Kidney (tissue), 14 donors: ENCODE measurements around the gene SPATA3. TPM values are rescaled to one million over a fixed set of nuclear protein-coding genes. Genes with fewer than 3 reads are reported as not detected.
"Not testable (repeated sequence)": the region's sequence is repeated elsewhere in the genome, so short reads cannot be mapped to it uniquely, and the experiment has no call there.

Experiments used
- DNase-seq, 5 donors: peaks; one replicate each; pipeline ENCODE4 v3.0.0-alpha.2; 2013 to 2020
- FAIRE-seq: peaks from 2 replicates; lab custom pipeline; 2012; peaks lifted over from hg19 to GRCh38; lab: Jason Lieb, UNC
- H3K27ac ChIP-seq, 2 donors: one replicate each; pipeline ENCODE4 v1.7.0; 2013; ENCODE audit warnings: low read depth in 2 of 2, low read length in 2 of 2, inconsistent platforms in 1 of 2
- H3K27me3 ChIP-seq: one replicate; pipeline ENCODE4 v1.7.1; 2013; ENCODE audit warnings: low read length, inconsistent platforms; ENCODE audit not compliant: control insufficient read depth, insufficient read depth
- H3K36me3 ChIP-seq, 3 donors: one replicate each; pipeline versions ENCODE4 v1.7.0 to v1.7.1; 2013; ENCODE audit warnings: low read length in 3 of 3, control low read depth in 1 of 3, inconsistent platforms in 1 of 3; ENCODE audit not compliant: insufficient read depth in 3 of 3, control insufficient read depth in 2 of 3
- H3K4me1 ChIP-seq, 3 donors: one replicate each; pipeline versions ENCODE4 v1.7.0 to v1.7.1; 2013; ENCODE audit warnings: low read length in 3 of 3, inconsistent platforms in 1 of 3, low read depth in 1 of 3; ENCODE audit not compliant: control insufficient read depth in 2 of 3, insufficient read depth in 2 of 3
- H3K4me3 ChIP-seq, 3 donors: one replicate each; pipeline versions ENCODE4 v1.7.0 to v1.8.1; 2013; ENCODE audit warnings: low read length in 3 of 3, control low read depth in 1 of 3, inconsistent platforms in 1 of 3
- H3K9ac ChIP-seq, 3 donors: one replicate each; pipeline versions ENCODE4 v1.7.0 to v1.7.1; 2013; ENCODE audit warnings: low read length in 3 of 3, control low read depth in 1 of 3, inconsistent platforms in 1 of 3
- H3K9me3 ChIP-seq, 3 donors: one replicate each; pipeline versions ENCODE4 v1.7.0 to v1.7.1; 2013; ENCODE audit warnings: low read length in 3 of 3, control low read depth in 1 of 3, inconsistent platforms in 1 of 3; ENCODE audit not compliant: control insufficient read depth in 2 of 3, insufficient read depth in 1 of 3
- CTCF ChIP-seq: IDR thresholded peaks from 3 replicates; pipeline ENCODE4 v1.5.1; 2012; ENCODE audit warnings: mild to moderate bottlenecking, moderate library complexity, borderline replicate concordance; ENCODE audit not compliant: insufficient read depth; ENCODE audit errors: extremely low read depth
- intact Hi-C: fragments of 100-400 bp; cut with DNase I; formaldehyde crosslinking; loops from one replicate; pipeline ENCODE4 v1.11.1; 2022
- polyA plus RNA-seq: library from polyadenylated mRNA; stranded (reverse); fragments of 350-450 nt; fragmentation: Illumina TruSeq; extraction: RNeasy Lipid Tissue Mini Kit (QIAGEN cat#74804); gene quantifications from one replicate; pipeline ENCODE4 v1.2.3, GENCODE V29; 2014; ENCODE audit warnings: low read depth, low replicate concordance; ENCODE audit not compliant: insufficient read depth
- total RNA-seq: library from RNA; stranded (reverse); fragmentation: NEBNext Ultra II Directional; extraction: Animal tissue kit (Norgen Biotek cat#: 25700); gene quantifications from one replicate; pipeline ENCODE4 v1.2.1, GENCODE V29; 2021
- donor health status: control.
- donor health status: control.
- donor health status: control.
- donor health status: control.
- donor health status: control.
- donor health status: DM: yes; HTN: yes; CAD: no.
- donor health status: Normal renal cell carcinoma (clear cell type).

SPATA3 gene
- total and polyA plus RNA-seq, 2 donors from 2014 or later, result not detected

- no peaks in the 10 kb centered on the region for H3K27me3 ChIP-seq
- DNase-seq, result no peak
- no peaks in the 10 kb centered on the region for H3K36me3 ChIP-seq
- no peak for FAIRE-seq
- H3K9me3 ChIP-seq, result no peaks in the 10 kb centered on the region
- no peak overlapping the region for H3K27ac ChIP-seq
- intact Hi-C loops, result no loop called here
- no peak overlapping the region for H3K4me3 ChIP-seq
- no peak overlapping the region for H3K9ac ChIP-seq
- TF ChIP-seq CTCF, result no peak
- H3K4me1 ChIP-seq, result no peaks in the 10 kb centered on the region
Observed at GRCh38 chr2:230964136-230964730, 31.7 kb upstream of the SPATA3 start.

GRCh38 chr2:230967113-230967512 lies 28.8 kb upstream of the SPATA3 start:
- FAIRE-seq (no peak), DNase-seq (no peak)
- Histone ChIP-seq H3K27me3 (no peaks in the 10 kb centered on the region), H3K36me3 (no peaks in the 10 kb centered on the region), H3K4me3 (no peak overlapping the region), H3K4me1 (no peaks in the 10 kb centered on the region), H3K9ac (no peak overlapping the region), H3K9me3 (no peaks in the 10 kb centered on the region), H3K27ac (no peak overlapping the region)
- intact Hi-C loops, result no loop called here
- no peak for TF ChIP-seq CTCF

- H3K9ac ChIP-seq, FAIRE-seq: not testable (repeated sequence)
Observed at GRCh38 chr2:230968314-230968713, 27.6 kb upstream of the SPATA3 start.

GRCh38 chr2:230968921-230969658 lies 26.8 kb upstream of the SPATA3 start:
- peak overlapping the region in 1 of 3 donors; percentile 41 for H3K4me3 ChIP-seq
- FAIRE-seq, result no peak

More at GRCh38 chr2:230968314-230968713, 27.6 kb upstream of the SPATA3 start:
- H3K4me3 ChIP-seq, H3K4me1 ChIP-seq, intact Hi-C loops, H3K36me3 ChIP-seq, H3K27ac ChIP-seq, H3K9me3 ChIP-seq, H3K27me3 ChIP-seq, DNase-seq: not testable (repeated sequence)

More at GRCh38 chr2:230968921-230969658, 26.8 kb upstream of the SPATA3 start:
- Histone ChIP-seq H3K27ac (no peak overlapping the region), H3K4me1 (no peaks in the 10 kb centered on the region), H3K27me3 (no peaks in the 10 kb centered on the region), H3K9me3 (no peaks in the 10 kb centered on the region), H3K36me3 (no peaks in the 10 kb centered on the region), H3K9ac (no peak overlapping the region)
- DNase-seq, result no peak
- TF ChIP-seq CTCF, result no peak
- intact Hi-C loops, result no loop called here
